Mucosa of descending colon (tissue), 3 donors: ENCODE data around the gene LDLRAD4. TPM values are rescaled to one million over a fixed set of nuclear protein-coding genes. Genes with fewer than 3 reads are reported as not detected.
"Not testable (repeated sequence)": the region's sequence is repeated elsewhere in the genome, so short reads cannot be mapped to it uniquely, and the experiment has no call there.

Source experiments
- ATAC-seq: fragments of 200-7000 bp; cut with Tn5 transposase; one replicate; pipeline ENCODE4 v1.9.1; 2020; ENCODE audit warnings: mild to moderate bottlenecking, moderate library complexity
- DNase-seq, 3 donors: peaks; one replicate each; pipeline ENCODE4 v3.0.0-alpha.2; 2020
- H3K36me3 ChIP-seq: fragments of 200-600 bp; one replicate; pipeline ENCODE4 v1.8.0; 2021; ENCODE audit warnings: low read depth, mild to moderate bottlenecking
- H3K4me1 ChIP-seq: fragments of 200-600 bp; one replicate; pipeline ENCODE4 v1.8.0; 2021; ENCODE audit warnings: low read depth, mild to moderate bottlenecking
- H3K4me3 ChIP-seq: fragments of 200-600 bp; one replicate; pipeline ENCODE4 v1.8.0; 2021; ENCODE audit warnings: mild to moderate bottlenecking
- H3K9me3 ChIP-seq: fragments of 200-600 bp; one replicate; pipeline ENCODE4 v1.8.0; 2021; ENCODE audit warnings: mild to moderate bottlenecking
- intact Hi-C, 2 donors: fragments of 100-400 bp; cut with DNase I in 1 of 2; cut with micrococcal nuclease in 1 of 2; formaldehyde crosslinking; loops; one replicate each; pipeline versions ENCODE4 v1.11.0 to v1.11.1; 2022; cut with DNase I, micrococcal nuclease
- total RNA-seq, 3 donors: library from RNA; stranded (reverse); fragmentation: NEBNext Ultra II Directional in 2 of 3; extraction: Animal tissue kit (Norgen Biotek cat#: 25700) in 2 of 3; gene quantifications; one replicate each; pipeline versions ENCODE4 v1.2.1 to v1.2.4, GENCODE V29; 2021 to 2023
- TF ChIP-seq, protein P1 (sequence below): fragments of 200-600 bp; IDR thresholded peaks from one replicate; pipeline ENCODE4 v1.8.0; 2022; ENCODE audit warnings: antibody characterized with exemption, mild to moderate bottlenecking
- donor health status: DM: no; HTN: no; CAD: no; lungs with moderate emphysema.
- donor health status: DM: no; HTN: no; CAD: no.
- donor health status: DM: no; HTN: yes; CAD: no.

Gene LDLRAD4
- total RNA-seq, 3 donors from 2014 or later: 36.8 to 41.0 (median 37.4) TPM

DNA sequence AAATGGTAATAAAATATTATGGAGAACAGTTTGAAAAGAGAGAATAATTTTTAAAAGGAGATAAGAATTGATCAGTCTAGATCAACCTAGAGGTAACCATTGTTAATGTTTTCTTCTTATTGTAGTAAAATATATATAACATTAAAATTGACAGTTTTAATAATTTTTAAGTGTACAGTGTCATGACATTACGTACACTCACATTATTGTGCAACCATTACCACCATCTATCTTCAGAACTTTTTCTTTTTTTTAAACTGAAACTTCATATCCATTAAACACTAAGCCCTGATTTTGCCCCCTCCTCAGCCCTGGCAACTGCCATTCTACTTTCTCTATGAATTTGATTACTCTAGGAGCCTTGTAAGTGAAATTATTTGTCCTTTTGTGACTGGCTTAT, 121.1 kb downstream of the LDLRAD4 start:
- DNase-seq (no peak), ATAC-seq (no peak)
- intact Hi-C loops: no loop called here
- Histone ChIP-seq H3K9me3 (peaks cover 8% of the 10 kb centered on the region), H3K4me1 (no peaks in the 10 kb centered on the region), H3K36me3 (no peaks in the 10 kb centered on the region), H3K4me3 (no peak overlapping the region)
- TF ChIP-seq, protein P1, sequence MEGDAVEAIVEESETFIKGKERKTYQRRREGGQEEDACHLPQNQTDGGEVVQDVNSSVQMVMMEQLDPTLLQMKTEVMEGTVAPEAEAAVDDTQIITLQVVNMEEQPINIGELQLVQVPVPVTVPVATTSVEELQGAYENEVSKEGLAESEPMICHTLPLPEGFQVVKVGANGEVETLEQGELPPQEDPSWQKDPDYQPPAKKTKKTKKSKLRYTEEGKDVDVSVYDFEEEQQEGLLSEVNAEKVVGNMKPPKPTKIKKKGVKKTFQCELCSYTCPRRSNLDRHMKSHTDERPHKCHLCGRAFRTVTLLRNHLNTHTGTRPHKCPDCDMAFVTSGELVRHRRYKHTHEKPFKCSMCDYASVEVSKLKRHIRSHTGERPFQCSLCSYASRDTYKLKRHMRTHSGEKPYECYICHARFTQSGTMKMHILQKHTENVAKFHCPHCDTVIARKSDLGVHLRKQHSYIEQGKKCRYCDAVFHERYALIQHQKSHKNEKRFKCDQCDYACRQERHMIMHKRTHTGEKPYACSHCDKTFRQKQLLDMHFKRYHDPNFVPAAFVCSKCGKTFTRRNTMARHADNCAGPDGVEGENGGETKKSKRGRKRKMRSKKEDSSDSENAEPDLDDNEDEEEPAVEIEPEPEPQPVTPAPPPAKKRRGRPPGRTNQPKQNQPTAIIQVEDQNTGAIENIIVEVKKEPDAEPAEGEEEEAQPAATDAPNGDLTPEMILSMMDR: no peak

DNA sequence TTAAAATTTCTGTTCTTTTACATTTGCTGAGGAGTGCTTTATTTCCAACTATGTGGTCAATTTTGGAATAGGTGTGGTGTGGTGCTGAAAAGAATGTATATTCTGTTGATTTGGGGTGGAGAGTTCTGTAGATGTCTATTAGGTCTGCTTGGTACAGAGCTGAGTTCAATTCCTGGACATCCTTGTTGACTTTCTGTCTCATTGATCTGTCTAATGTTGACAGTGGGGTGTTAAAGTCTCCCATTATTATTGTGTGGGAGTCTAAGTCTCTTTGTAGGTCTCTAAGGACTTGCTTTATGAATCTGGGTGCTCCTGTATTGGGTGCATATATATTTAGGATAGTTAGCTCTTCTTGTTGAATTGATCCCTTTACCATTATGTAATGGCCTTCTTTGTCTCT, 127.9 kb downstream of the LDLRAD4 start:
- intact Hi-C loops, H3K4me1 ChIP-seq, ATAC-seq, H3K36me3 ChIP-seq, DNase-seq, H3K4me3 ChIP-seq: not testable (repeated sequence)
- H3K9me3 ChIP-seq: peaks cover 26% of the 10 kb centered on the region

DNA sequence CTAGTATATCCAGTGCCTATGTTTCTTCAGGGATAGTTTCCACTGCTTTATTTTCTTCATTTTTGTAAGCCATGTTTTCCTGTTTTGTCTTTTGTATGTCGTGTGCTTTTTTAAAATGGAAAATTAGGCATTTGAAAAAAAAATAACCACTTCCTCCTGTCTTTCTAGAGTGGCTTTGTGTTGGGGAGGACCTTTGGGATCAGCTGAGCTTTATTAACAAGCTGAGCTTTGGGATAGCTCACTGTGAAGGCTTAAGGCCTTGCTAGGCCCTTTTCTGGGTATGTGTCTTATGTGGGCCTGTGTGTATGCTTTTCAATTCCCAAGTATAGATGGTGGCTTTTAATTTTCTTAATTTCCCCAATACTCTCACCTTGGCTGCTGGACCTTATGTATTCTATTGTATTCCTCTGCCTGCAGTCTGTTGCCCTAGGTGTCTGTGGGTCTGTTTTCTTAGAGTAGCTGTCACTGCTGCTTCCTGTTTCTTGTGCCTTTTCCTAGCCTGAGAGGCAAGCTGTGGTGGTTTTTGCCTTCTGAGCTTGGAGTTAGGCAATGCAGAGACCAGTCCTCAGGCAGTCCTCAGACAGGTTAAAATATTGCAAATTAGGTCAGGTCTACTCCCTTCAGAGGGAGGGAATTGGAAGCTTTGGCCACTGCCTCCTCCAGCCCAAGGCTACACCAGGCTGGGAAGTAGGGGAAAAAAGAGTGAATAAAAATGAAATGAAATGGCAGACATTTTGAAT, 134.7 kb downstream of the LDLRAD4 start:
- intact Hi-C loops: no loop called here

DNA sequence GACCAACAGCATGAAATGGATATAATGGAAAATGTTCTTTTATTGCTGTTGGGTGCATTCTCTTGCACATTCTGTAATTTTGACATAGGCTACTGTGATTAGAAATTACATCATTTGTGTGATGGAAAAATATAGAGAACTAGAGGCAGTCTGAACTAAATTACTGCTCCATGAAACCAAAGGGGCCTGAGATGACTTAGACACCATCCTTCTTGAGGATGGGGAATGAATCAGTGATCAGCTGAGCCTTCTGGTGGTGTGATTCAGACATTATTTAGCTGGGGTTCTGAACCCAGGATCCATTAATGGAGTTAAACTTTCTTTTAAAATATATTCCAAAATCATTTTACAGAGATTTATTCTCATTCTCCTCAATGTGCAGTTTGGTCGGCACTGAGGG, 135.8 kb downstream of the LDLRAD4 start:
- ATAC-seq (no peak), DNase-seq (no peak)
- H3K9me3 ChIP-seq: no peaks in the 10 kb centered on the region
- no peaks in the 10 kb centered on the region for H3K4me1 ChIP-seq
- intact Hi-C loops: no loop called here
- no peaks in the 10 kb centered on the region for H3K36me3 ChIP-seq
- TF ChIP-seq, protein P1: no peak
- H3K4me3 ChIP-seq: no peak overlapping the region

More for the DNA sequence above, 134.7 kb downstream of the LDLRAD4 start:
- H3K36me3 ChIP-seq: no peaks in the 10 kb centered on the region
- TF ChIP-seq, protein P1: no peak
- H3K9me3 ChIP-seq: peaks cover 10% of the 10 kb centered on the region
- no peaks in the 10 kb centered on the region for H3K4me1 ChIP-seq
- H3K4me3 ChIP-seq: no peak overlapping the region
- DNase-seq: no peak
- ATAC-seq: peak; percentile 31

DNA sequence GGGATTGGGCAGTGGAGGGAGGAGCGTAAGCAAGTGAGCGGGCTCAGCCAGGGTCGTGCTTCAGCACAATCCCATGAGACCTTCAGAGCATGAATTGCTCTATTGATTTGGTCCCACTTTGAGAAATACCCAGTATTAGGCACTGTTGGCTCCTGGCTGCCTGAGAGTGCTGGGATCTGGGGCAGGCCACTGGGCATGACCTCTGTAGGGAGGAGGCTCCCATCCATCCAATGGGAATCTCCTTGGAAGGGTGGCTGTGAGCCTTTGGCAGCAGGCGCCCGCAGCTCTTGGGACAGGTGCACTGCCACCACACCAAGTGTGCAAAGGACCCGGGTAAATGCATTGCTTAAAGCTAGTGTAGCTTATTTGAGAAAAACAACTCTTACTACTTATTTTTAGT, 137.5 kb downstream of the LDLRAD4 start:
- Histone ChIP-seq H3K9me3 (no peaks in the 10 kb centered on the region), H3K36me3 (no peaks in the 10 kb centered on the region), H3K4me1 (no peaks in the 10 kb centered on the region), H3K4me3 (no peak overlapping the region)
- intact Hi-C loops: no loop called here
- TF ChIP-seq, protein P1: no peak
- no peak for DNase-seq
- ATAC-seq: no peak

DNA sequence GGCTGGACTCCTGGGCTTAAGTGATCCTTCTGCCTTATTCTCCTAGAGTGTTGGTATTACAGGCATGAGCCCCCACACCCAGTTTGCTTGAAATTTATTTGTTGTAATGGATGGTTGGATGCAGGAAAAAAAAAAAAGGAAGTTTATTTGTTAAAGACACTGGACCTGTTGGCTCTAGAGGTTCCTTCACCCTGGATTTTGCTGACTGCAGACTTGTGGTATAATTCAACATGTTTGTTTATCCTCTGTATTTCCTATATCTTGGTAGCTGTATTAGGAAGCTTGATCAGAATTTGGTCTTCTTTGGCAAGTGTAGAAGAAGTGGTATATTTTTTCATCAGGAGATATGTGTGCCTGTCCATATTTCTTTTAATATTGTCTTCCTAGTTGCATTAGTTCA, 138.7 kb downstream of the LDLRAD4 start:
- H3K4me3 ChIP-seq: no peak overlapping the region
- TF ChIP-seq, protein P1: no peak
- ATAC-seq (no peak), DNase-seq (no peak)
- H3K9me3 ChIP-seq: no peaks in the 10 kb centered on the region
- H3K36me3 ChIP-seq: no peaks in the 10 kb centered on the region
- H3K4me1 ChIP-seq: no peaks in the 10 kb centered on the region
- intact Hi-C loops: no loop called here
